ENCODE results near the gene CLEC1A. TPM values are rescaled to one million over a fixed set of nuclear protein-coding genes. Genes with fewer than 3 reads are reported as not detected.
A peak's percentile ranks its signal among the peaks of the same experiment; 100 is the strongest.

Gene CLEC1A
- total and polyA plus RNA-seq, 4 donors: 2.5 to 14.9 (median 6.6) TPM

- Histone ChIP-seq H3K9me3 (ENCODE audit: control insufficient read depth, insufficient read depth, low read length) (no peaks in the 10 kb centered on the region), H3K36me3 (ENCODE audit: control insufficient read depth, insufficient read depth, low read length) (no peaks in the 10 kb centered on the region), H3K4me1 (ENCODE audit: control insufficient read depth, insufficient read depth, low read length) (no peaks in the 10 kb centered on the region), H3K4me3 (ENCODE audit: low read depth, low read length) (no peak overlapping the region), H3K27me3 (ENCODE audit: control insufficient read depth, insufficient read depth, low read length) (no peaks in the 10 kb centered on the region), H3K27ac (ENCODE audit: low read depth, low read length) (no peak overlapping the region)
- DNase-seq (ENCODE audit: low read depth in 4 of 6, low spot score in 6 of 6): no peak
- WGBS (ENCODE audit: insufficient coverage): no CpG with 5 or more reads among the region's 3 CpGs
Observed at GRCh38 chr12:10086387-10086786, 12.4 kb downstream of the CLEC1A start.

- Histone ChIP-seq H3K9me3 (ENCODE audit: control insufficient read depth, insufficient read depth, low read length) (no peaks in the 10 kb centered on the region), H3K4me1 (ENCODE audit: control insufficient read depth, insufficient read depth, low read length) (no peaks in the 10 kb centered on the region), H3K36me3 (ENCODE audit: control insufficient read depth, insufficient read depth, low read length) (no peaks in the 10 kb centered on the region), H3K4me3 (ENCODE audit: low read depth, low read length) (no peak overlapping the region), H3K27me3 (ENCODE audit: control insufficient read depth, insufficient read depth, low read length) (no peaks in the 10 kb centered on the region), H3K27ac (ENCODE audit: low read depth, low read length) (no peak overlapping the region)
- no CpG with 5 or more reads among the region's 6 CpGs for WGBS (ENCODE audit: insufficient coverage)
- no peak for DNase-seq (ENCODE audit: low read depth in 4 of 6, low spot score in 6 of 6)
Observed at GRCh38 chr12:10084733-10085132, 14.1 kb downstream of the CLEC1A start.

- H3K4me1 ChIP-seq (ENCODE audit: control insufficient read depth, insufficient read depth, low read length): no peaks in the 10 kb centered on the region
- DNase-seq (ENCODE audit: low read depth in 4 of 6, low spot score in 6 of 6): no peak
- H3K9me3 ChIP-seq (ENCODE audit: control insufficient read depth, insufficient read depth, low read length): no peaks in the 10 kb centered on the region
- H3K27me3 ChIP-seq (ENCODE audit: control insufficient read depth, insufficient read depth, low read length): no peaks in the 10 kb centered on the region
- H3K4me3 ChIP-seq (ENCODE audit: low read depth, low read length): no peak overlapping the region
- no peak overlapping the region for H3K27ac ChIP-seq (ENCODE audit: low read depth, low read length)
- WGBS (ENCODE audit: insufficient coverage): 85% methylated on average over 4 of the region's 5 CpGs
- H3K36me3 ChIP-seq (ENCODE audit: control insufficient read depth, insufficient read depth, low read length): no peaks in the 10 kb centered on the region
Observed at GRCh38 chr12:10082117-10082874, 16.5 kb downstream of the CLEC1A start.

GRCh38 chr12:10075451-10075850 lies 23.3 kb downstream of the CLEC1A start:
- Histone ChIP-seq H3K4me3 (ENCODE audit: low read depth, low read length) (no peak overlapping the region), H3K27me3 (ENCODE audit: control insufficient read depth, insufficient read depth, low read length) (no peaks in the 10 kb centered on the region)

GRCh38 chr12:10073261-10073660 lies 25.5 kb downstream of the CLEC1A start:
- no peaks in the 10 kb centered on the region for H3K9me3 ChIP-seq (ENCODE audit: control insufficient read depth, insufficient read depth, low read length)
- H3K4me1 ChIP-seq (ENCODE audit: control insufficient read depth, insufficient read depth, low read length): no peaks in the 10 kb centered on the region
- DNase-seq (ENCODE audit: low read depth in 4 of 6, low spot score in 6 of 6): no peak
- H3K36me3 ChIP-seq (ENCODE audit: control insufficient read depth, insufficient read depth, low read length): no peaks in the 10 kb centered on the region
- 85% methylated on average over 3 of the region's 5 CpGs for WGBS (ENCODE audit: insufficient coverage)
- no peak overlapping the region for H3K4me3 ChIP-seq (ENCODE audit: low read depth, low read length)
- no peak overlapping the region for H3K27ac ChIP-seq (ENCODE audit: low read depth, low read length)
- H3K27me3 ChIP-seq (ENCODE audit: control insufficient read depth, insufficient read depth, low read length): no peaks in the 10 kb centered on the region

More at GRCh38 chr12:10075451-10075850, 23.3 kb downstream of the CLEC1A start:
- H3K4me1 ChIP-seq (ENCODE audit: control insufficient read depth, insufficient read depth, low read length): no peaks in the 10 kb centered on the region
- no peaks in the 10 kb centered on the region for H3K9me3 ChIP-seq (ENCODE audit: control insufficient read depth, insufficient read depth, low read length)
- H3K36me3 ChIP-seq (ENCODE audit: control insufficient read depth, insufficient read depth, low read length): no peaks in the 10 kb centered on the region
- H3K27ac ChIP-seq (ENCODE audit: low read depth, low read length): no peak overlapping the region
- no peak for DNase-seq (ENCODE audit: low read depth in 4 of 6, low spot score in 6 of 6)

- Histone ChIP-seq H3K9me3 (ENCODE audit: control insufficient read depth, insufficient read depth, low read length) (no peaks in the 10 kb centered on the region), H3K36me3 (ENCODE audit: control insufficient read depth, insufficient read depth, low read length) (no peaks in the 10 kb centered on the region), H3K4me1 (ENCODE audit: control insufficient read depth, insufficient read depth, low read length) (no peaks in the 10 kb centered on the region), H3K27ac (ENCODE audit: low read depth, low read length) (no peak overlapping the region), H3K4me3 (ENCODE audit: low read depth, low read length) (no peak overlapping the region), H3K27me3 (ENCODE audit: control insufficient read depth, insufficient read depth, low read length) (no peaks in the 10 kb centered on the region)
- 92% methylated on average over 1 of the region's 2 CpGs for WGBS (ENCODE audit: insufficient coverage)
- peak in 1 of 6 donors; percentile 65 for DNase-seq (ENCODE audit: low read depth in 4 of 6, low spot score in 6 of 6)
Observed at GRCh38 chr12:10072131-10072530, 26.7 kb downstream of the CLEC1A start.

- H3K9me3 ChIP-seq (ENCODE audit: control insufficient read depth, insufficient read depth, low read length): no peaks in the 10 kb centered on the region
- H3K36me3 ChIP-seq (ENCODE audit: control insufficient read depth, insufficient read depth, low read length): no peaks in the 10 kb centered on the region
- no peak overlapping the region for H3K27ac ChIP-seq (ENCODE audit: low read depth, low read length)
- no peak overlapping the region for H3K4me3 ChIP-seq (ENCODE audit: low read depth, low read length)
- DNase-seq (ENCODE audit: low read depth in 4 of 6, low spot score in 6 of 6): no peak
- no peaks in the 10 kb centered on the region for H3K4me1 ChIP-seq (ENCODE audit: control insufficient read depth, insufficient read depth, low read length)
- WGBS (ENCODE audit: insufficient coverage): 94% methylated on average over 3 of the region's 4 CpGs
- no peaks in the 10 kb centered on the region for H3K27me3 ChIP-seq (ENCODE audit: control insufficient read depth, insufficient read depth, low read length)
Observed at GRCh38 chr12:10070380-10070779, 28.4 kb downstream of the CLEC1A start.

GRCh38 chr12:10069976-10070375 lies 28.8 kb downstream of the CLEC1A start:
- H3K4me3 ChIP-seq (ENCODE audit: low read depth, low read length): no peak overlapping the region
- DNase-seq (ENCODE audit: low read depth in 4 of 6, low spot score in 6 of 6): no peak

GRCh38 chr12:10069099-10069498 lies 29.7 kb downstream of the CLEC1A start:
- Histone ChIP-seq H3K4me1 (ENCODE audit: control insufficient read depth, insufficient read depth, low read length) (no peaks in the 10 kb centered on the region), H3K36me3 (ENCODE audit: control insufficient read depth, insufficient read depth, low read length) (no peaks in the 10 kb centered on the region), H3K27me3 (ENCODE audit: control insufficient read depth, insufficient read depth, low read length) (no peaks in the 10 kb centered on the region), H3K9me3 (ENCODE audit: control insufficient read depth, insufficient read depth, low read length) (no peaks in the 10 kb centered on the region), H3K4me3 (ENCODE audit: low read depth, low read length) (no peak overlapping the region), H3K27ac (ENCODE audit: low read depth, low read length) (peak overlapping the region; percentile 37)
- no peak for DNase-seq (ENCODE audit: low read depth in 4 of 6, low spot score in 6 of 6)
- WGBS (ENCODE audit: insufficient coverage): 25% methylated on average over 2 of the region's 4 CpGs

More at GRCh38 chr12:10069976-10070375, 28.8 kb downstream of the CLEC1A start:
- Histone ChIP-seq H3K27me3 (ENCODE audit: control insufficient read depth, insufficient read depth, low read length) (no peaks in the 10 kb centered on the region), H3K27ac (ENCODE audit: low read depth, low read length) (no peak overlapping the region), H3K4me1 (ENCODE audit: control insufficient read depth, insufficient read depth, low read length) (no peaks in the 10 kb centered on the region), H3K9me3 (ENCODE audit: control insufficient read depth, insufficient read depth, low read length) (no peaks in the 10 kb centered on the region), H3K36me3 (ENCODE audit: control insufficient read depth, insufficient read depth, low read length) (no peaks in the 10 kb centered on the region)
- WGBS (ENCODE audit: insufficient coverage): 44% methylated on average over 2 of the region's 3 CpGs

- no peak for DNase-seq (ENCODE audit: low read depth in 4 of 6, low spot score in 6 of 6)
- Histone ChIP-seq H3K4me3 (ENCODE audit: low read depth, low read length) (no peak overlapping the region), H3K36me3 (ENCODE audit: control insufficient read depth, insufficient read depth, low read length) (no peaks in the 10 kb centered on the region), H3K4me1 (ENCODE audit: control insufficient read depth, insufficient read depth, low read length) (no peaks in the 10 kb centered on the region), H3K27me3 (ENCODE audit: control insufficient read depth, insufficient read depth, low read length) (no peaks in the 10 kb centered on the region), H3K9me3 (ENCODE audit: control insufficient read depth, insufficient read depth, low read length) (no peaks in the 10 kb centered on the region), H3K27ac (ENCODE audit: low read depth, low read length) (peak overlapping the region; percentile 37)
- WGBS (ENCODE audit: insufficient coverage): no CpG with 5 or more reads among the region's 1 CpG
Observed at GRCh38 chr12:10068644-10069043, 30.1 kb downstream of the CLEC1A start.
